GM18517 (cell line): ENCODE measurements around the gene NDOR1.
"Not testable (repeated sequence)": the region's sequence is repeated elsewhere in the genome, so short reads cannot be mapped to it uniquely, and the experiment has no call there.

Experiments used
- ATAC-seq: cut with Tn5 transposase; IDR thresholded peaks from one replicate; pipeline ENCODE4 v1.9.1; 2021; ENCODE audit warnings: mild to moderate bottlenecking, moderate library complexity; ENCODE audit not compliant: unreplicated experiment

The NDOR1 gene

GRCh38 chr9:137242269-137243203 lies 37.0 kb downstream of the NDOR1 start:
- no peak for ATAC-seq

DNA sequence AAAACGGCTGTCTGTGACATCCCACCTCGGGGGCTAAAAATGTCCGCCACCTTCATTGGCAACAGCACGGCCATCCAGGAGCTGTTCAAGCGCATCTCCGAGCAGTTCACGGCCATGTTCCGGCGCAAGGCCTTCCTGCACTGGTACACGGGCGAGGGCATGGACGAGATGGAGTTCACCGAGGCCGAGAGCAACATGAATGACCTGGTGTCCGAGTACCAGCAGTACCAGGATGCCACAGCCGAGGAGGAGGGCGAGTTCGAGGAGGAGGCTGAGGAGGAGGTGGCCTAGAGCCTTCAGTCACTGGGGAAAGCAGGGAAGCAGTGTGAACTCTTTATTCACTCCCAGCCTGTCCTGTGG lies 37.7 kb downstream of the NDOR1 start:
- ATAC-seq = not testable (repeated sequence)

DNA sequence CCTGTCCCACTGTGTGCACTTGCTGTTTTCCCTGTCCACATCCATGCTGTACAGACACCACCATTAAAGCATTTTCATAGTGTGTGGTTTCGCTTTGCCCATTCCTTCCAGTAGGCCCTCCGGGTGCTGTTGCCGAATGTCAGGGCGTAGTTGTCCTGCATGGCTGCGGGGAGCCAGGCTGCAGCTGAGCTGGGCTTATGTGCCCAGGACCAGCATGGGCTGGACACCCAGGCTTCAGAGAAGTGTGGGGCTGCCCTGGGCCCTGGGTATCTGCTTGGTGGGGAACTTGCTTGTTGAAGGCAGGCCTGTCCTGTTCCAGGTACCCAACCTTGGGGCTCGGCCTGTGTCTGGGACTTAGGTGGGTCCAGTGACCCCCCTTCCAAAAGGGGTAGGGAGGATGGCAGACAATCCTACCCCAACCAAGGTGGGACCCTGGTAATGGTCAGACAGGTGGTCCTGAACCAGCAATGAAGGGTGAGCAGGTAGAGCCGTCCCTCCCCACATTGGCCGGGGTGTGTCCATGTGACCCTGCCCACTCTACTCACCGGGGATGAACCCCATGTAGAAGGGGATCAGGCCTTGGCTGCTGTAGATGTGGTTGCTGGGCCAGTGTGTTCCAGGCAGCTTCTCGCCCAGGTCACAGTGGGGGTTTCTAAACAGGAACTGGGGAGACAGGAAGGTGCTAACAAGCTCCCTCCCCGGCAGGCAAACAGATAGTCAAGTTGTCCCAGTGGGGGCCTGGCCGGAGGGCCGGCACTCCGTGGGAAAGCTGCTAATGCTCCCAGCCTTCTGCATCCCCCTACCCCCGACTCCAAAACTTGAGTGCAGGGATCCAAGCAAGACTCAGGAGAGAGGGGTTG lies 38.4 kb downstream of the NDOR1 start:
- ATAC-seq = no peak

- no peak for ATAC-seq
Observed at GRCh38 chr9:137244486-137245449, 39.3 kb downstream of the NDOR1 start.

DNA sequence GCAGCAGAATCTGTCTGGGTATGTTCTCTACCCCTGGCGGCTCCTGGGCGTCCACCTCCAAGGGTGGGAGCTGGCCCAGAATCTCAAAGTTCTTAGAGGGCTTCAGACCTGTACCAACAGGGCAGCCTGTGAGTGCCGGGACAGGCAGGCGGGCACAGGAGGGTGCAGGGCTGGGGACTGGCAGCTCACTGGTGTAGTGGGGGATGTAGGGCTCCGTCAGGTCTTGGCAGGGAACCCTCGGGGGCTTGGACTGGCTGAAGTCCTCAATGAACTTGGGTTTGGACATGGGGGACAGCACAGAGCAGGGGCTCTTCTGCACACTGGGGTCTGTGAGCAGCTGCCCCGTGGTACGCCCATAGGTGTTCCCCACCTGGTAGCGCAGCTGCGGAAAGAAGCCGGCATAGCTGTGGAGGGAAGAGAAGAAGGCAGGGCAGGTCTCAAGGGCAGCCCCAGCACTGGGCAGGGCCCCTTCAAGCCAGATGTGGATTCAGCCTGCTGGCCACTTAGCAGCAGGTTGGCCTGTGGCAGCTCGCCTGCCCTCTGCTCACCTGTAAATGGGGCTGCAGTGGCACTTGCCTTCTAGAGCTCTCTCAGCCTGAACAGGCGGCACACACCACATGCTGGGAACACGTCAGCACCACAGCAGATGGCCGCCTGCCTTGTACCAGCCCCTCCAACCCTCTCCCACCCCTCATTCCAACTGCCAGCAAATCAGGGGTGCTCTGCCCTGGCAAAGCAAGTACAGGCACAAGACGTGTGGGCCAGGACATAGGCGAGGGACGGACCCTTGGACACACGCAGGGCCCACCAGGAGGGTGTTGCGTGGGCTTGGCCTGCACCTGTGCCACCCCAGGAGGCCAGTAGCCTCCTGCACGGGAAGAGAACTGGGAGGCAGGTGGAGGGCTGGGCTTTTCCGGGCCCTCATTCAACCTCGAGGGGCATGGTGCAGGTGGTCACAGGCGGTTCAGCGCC lies 40.2 kb downstream of the NDOR1 start:
- no peak for ATAC-seq

GRCh38 chr9:137247135-137247915 lies 41.8 kb downstream of the NDOR1 start:
- ATAC-seq = no peak

- no peak for ATAC-seq
Observed at GRCh38 chr9:137247916-137248175, 42.3 kb downstream of the NDOR1 start.

DNA sequence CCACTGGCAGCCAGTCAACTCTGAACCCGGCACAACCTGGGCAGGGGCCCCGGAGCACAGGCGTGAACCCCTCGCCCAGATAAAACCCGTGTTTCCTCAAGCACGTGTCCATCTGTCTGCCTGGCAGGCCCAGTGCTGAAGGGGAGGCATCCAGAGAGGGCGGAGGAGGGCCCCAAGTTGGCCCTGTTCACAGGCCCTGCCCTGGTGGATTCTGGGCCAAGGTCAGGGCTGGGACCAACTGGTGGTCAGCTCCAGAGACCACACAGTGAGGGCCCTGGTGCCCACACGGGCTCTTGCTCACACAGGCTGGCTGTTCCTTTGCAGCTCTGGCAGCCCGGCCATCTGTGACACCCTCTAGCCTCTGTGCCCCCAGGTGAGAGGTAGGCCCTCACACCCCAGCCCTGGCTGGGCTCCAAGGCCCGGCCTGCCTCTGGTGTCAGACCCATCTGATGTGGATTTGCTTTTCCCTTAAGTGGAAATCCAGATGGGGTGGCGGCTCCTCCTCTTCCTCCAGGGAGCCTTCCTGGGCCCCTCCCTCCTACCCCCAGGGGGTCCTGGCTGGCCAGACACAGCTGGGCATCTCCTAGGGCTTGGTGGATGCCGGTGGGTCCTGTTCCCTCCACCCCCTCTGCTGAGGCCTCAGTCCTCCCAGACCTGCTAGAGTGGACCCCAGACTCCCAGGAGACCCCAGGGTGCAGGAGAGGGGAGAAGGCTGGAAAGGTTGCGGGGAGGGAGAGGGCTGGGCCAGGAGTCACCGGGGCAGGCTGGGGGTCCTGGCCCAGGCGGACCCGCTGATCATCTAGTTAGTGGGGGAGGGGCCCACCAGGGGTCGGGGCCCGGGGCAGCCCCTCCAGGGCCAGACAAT lies 45.1 kb downstream of the NDOR1 start:
- no peak for ATAC-seq

DNA sequence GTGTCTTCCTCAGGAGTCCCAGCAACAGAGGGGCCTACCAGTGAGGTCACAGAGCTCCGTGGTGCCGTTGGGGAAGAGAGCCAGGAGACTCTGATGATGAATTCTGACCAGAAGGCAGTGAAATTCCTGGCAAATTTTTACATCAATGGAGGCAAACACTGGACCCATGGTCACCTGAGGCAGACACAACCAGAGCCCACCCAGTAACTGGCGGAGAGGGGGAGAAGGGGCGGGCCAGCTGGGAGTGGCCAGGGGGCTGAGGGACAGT lies 45.6 kb downstream of the NDOR1 start, which contains the start of gene STPG3:
Gene STPG3, plus strand, starts transcription at position 93 of the 268 bp plus-strand sequence. Its CDS starts 1 bp downstream, at position 94.
- ATAC-seq = no peak

GRCh38 chr9:137251490-137252268 lies 46.2 kb downstream of the NDOR1 start:
- no peak for ATAC-seq

DNA sequence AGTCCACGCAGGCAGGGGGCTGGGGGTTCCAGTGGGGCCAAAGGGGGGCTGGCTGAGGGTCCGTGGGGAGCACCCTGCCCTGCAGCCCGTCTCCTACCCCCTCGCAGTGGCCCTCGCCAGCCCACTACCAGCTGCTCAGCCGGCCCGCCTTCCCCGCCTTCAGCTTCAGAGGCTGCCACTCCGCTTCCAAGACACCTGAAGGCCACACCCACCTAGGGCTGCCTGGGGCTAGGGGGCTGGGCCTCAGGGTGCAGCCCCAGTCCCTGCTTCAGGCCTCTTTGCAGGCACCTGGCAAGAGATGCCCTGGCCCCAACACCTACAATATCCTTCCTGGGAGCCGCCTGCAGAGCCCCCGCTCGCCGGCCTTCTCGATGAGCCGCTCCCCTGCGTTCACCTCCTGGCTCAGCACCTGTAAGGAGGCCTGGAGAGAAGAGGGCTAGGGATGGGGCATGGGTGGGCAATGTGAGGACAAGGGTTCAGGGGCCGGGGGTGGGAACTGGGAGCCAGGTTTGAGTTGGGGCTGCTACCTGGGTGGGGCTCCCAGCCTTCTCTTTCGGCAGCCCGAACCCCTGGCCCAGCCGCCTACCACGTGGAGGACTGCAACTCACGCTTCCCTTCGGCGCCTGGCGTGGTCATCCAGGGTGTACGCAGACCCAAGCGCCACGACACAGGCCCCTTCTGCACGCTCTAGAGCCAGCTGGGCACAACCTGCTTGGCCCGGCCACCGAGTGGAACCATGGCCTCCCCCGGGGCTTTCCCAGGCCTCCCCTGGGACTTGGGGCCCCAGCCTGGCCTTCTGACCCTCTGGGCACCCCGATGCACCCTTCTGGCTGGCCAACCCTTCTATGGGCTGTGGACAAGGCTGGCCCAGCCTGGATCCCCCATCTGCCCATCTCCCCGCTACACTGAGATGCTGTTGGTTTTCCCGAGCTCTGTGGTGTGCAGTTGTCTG lies 47.3 kb downstream of the NDOR1 start:
- ATAC-seq = no peak

DNA sequence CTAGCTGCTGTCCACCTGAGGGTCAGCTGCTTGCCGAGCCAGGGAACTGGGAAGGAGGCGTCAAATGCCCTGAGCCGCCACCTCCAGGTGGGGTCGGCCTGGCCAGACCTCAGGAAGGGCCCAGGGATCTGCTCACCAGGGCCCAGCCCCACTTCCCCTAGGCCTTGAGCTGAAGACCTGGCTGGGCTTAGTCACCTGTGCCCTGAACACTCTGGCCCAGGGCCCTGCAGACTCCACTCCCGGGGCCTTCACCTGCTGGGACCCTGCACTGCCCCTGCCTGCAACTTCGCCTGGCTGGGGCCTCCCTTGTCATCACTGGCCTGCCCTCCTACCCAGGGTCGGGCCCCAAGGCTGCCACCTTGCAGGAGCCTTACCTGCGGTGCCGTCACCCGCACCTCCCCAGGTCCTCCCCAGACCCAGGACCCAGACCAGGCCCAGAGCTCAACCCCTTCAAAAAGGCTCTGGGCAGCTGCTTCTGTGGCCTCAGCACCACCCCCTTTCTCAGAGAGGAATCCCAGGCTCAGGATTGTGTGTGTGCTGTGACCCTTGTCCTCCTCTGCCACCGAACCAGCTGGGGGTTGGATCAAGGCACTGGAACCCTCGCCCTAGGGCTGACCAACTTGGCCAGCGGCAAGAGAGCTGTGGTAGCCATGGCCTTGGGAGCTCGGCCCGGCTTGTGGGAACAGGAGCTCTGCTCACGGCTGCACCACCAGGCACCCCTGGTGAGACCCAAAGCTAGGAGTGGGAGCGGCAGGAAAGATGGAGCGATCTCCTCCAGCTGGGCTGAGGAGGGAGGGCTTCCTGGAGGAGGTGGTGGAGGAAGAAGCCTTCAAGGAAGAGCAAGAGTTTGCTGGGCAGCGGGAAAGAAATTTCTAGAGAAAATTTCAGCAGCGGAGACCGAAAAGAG lies 48.5 kb downstream of the NDOR1 start:
- no peak for ATAC-seq

- peak; percentile 67 for ATAC-seq
Observed at GRCh38 chr9:137254624-137255447, 49.3 kb downstream of the NDOR1 start, which contains the start of gene NELFB. Gene NELFB, plus strand, starts transcription at chr9:137255327.

DNA sequence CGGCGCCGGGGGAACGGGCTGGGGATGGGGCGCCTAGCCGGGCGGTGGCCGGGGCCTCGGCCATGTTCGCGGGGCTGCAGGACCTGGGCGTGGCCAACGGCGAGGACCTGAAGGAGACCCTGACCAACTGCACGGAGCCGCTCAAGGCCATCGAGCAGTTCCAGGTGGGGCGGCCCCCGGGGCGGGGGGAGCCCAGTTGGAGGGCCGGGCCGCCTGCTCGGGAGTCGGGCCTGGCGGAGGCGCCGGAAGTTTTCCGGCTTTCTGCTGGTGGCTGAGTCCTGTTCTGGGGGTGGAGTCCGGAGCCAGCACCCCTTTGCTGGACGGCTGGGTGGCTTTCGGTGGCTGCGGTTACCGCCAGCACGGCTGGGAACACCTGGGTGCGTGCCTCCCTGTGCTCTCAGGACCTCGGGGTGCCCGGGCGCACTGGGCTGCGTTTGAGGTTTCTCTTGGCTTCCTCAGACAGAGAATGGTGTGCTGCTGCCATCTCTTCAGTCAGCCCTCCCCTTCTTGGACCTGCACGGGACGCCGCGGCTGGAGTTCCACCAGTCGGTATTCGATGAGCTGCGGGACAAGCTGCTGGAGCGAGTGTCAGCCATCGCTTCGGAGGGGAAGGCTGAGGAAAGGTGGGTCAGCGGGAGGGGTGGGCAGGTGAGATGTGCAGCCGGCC lies 50.1 kb downstream of the NDOR1 start:
- no peak for ATAC-seq
